Measurements from ENCODE around the gene FAM210B. TPM values are rescaled to one million over a fixed set of nuclear protein-coding genes. Genes with fewer than 3 reads are reported as not detected.

Gene FAM210B
- total RNA-seq, 1 experiment from 2014 or later: 37.9 TPM

DNA sequence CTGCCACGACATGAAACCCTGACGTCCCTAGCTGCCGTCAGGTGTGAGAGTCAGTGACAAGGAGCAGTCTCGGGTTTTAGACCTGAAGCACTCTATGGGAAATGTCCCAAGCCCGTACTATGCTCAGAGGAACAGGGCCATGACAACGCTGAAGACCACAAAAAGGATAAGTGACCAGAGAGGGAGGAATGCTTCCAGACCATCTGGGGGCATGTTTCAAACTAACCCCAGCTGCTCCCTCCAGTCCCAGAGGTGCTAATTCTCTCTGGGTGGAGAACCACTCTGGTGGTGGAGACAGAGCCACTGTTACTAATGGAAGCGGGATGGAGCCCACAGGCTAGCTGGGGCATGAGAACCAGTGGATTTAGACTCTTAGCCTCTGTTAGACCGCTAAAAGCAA is 24.6 kb downstream of the FAM210B start:
- peaks cover 81% of the 10 kb centered on the region for H3K36me3 ChIP-seq (ENCODE audit: low read depth, low read length)
- H3K9me3 ChIP-seq (ENCODE audit: low read length): no peaks in the 10 kb centered on the region
- ChIA-PET CTCF (no interaction called here), POLR2A (ENCODE audit: unreplicated experiment) (no interaction called here)
- no peak overlapping the region for H2AFZ ChIP-seq (ENCODE audit: low read length)
- intact Hi-C loops (cut with micrococcal nuclease): no loop called here
- BruUV-seq (replicated peaks): no TSS peak
- H3K27ac ChIP-seq (ENCODE audit: low read length): no peak overlapping the region
- no peaks in the 10 kb centered on the region for H3K9me2 ChIP-seq (replicated peaks; ENCODE audit: low read length)
- H3K27me3 ChIP-seq (ENCODE audit: low read length): no peaks in the 10 kb centered on the region
- H3K4me2 ChIP-seq (ENCODE audit: low read length): no peak overlapping the region
- ATAC-seq (no peak), DNase-seq (no peak)
- H3K4me3 ChIP-seq (ENCODE audit: low read length): no peak overlapping the region
- TF ChIP-seq EZH2 (IDR thresholded peaks at IDR 0.05; ENCODE audit: low read length, unreplicated experiment) (no peak), EZH2phosphoT487 (IDR thresholded peaks at IDR 0.05; ENCODE audit: borderline replicate concordance, low read length) (no peak)
- TF ChIP-seq, protein P1, sequence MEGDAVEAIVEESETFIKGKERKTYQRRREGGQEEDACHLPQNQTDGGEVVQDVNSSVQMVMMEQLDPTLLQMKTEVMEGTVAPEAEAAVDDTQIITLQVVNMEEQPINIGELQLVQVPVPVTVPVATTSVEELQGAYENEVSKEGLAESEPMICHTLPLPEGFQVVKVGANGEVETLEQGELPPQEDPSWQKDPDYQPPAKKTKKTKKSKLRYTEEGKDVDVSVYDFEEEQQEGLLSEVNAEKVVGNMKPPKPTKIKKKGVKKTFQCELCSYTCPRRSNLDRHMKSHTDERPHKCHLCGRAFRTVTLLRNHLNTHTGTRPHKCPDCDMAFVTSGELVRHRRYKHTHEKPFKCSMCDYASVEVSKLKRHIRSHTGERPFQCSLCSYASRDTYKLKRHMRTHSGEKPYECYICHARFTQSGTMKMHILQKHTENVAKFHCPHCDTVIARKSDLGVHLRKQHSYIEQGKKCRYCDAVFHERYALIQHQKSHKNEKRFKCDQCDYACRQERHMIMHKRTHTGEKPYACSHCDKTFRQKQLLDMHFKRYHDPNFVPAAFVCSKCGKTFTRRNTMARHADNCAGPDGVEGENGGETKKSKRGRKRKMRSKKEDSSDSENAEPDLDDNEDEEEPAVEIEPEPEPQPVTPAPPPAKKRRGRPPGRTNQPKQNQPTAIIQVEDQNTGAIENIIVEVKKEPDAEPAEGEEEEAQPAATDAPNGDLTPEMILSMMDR (conservative IDR thresholded peaks at IDR 0.05; ENCODE audit: low read depth, low read length): no peak
- H3F3A ChIP-seq (ENCODE audit: low read length, unreplicated experiment): no peaks in the 10 kb centered on the region
- H3K79me2 ChIP-seq (ENCODE audit: low read length): peaks cover 87% of the 10 kb centered on the region
- H4K20me1 ChIP-seq (ENCODE audit: low read length): peaks cover 29% of the 10 kb centered on the region
- H3K4me1 ChIP-seq (ENCODE audit: insufficient read depth, low read length): no peaks in the 10 kb centered on the region
- no peak overlapping the region for H3K9ac ChIP-seq (ENCODE audit: low read length)

DNA sequence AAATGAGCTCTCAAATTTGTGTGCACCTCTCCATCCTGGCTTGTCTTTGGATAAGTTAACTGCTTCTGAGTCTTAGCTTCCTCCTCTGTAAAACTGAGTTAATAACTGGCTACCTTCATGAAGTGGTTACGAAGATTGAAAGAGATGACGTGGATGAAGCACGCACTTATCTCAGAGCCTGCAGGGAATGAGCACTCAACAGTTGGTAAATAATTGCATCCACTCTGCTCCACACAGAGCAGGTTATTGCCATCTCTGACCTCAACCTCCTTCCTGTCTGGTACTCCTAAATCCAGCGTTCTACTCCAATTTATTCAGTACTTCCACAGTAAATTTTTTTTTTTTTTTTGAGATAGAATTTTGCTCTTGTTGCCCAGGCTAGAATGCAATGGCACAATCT is 26.4 kb downstream of the FAM210B start:
- H3K79me2 ChIP-seq (ENCODE audit: low read length): peaks cover 93% of the 10 kb centered on the region
- DNase-seq (no peak), ATAC-seq (no peak)
- H3K4me1 ChIP-seq (ENCODE audit: insufficient read depth, low read length): peaks cover 7% of the 10 kb centered on the region
- H4K20me1 ChIP-seq (ENCODE audit: low read length): peaks cover 25% of the 10 kb centered on the region
- H3K4me3 ChIP-seq (ENCODE audit: low read length): no peak overlapping the region
- H3F3A ChIP-seq (ENCODE audit: low read length, unreplicated experiment): no peaks in the 10 kb centered on the region
- ChIA-PET CTCF (no interaction called here), POLR2A (ENCODE audit: unreplicated experiment) (no interaction called here)
- no peak overlapping the region for H2AFZ ChIP-seq (ENCODE audit: low read length)
- H3K9ac ChIP-seq (ENCODE audit: low read length): no peak overlapping the region
- H3K36me3 ChIP-seq (ENCODE audit: low read depth, low read length): peaks cover 85% of the 10 kb centered on the region
- H3K27me3 ChIP-seq (ENCODE audit: low read length): no peaks in the 10 kb centered on the region
- H3K27ac ChIP-seq (ENCODE audit: low read length): no peak overlapping the region
- H3K9me2 ChIP-seq (replicated peaks; ENCODE audit: low read length): no peaks in the 10 kb centered on the region
- no peaks in the 10 kb centered on the region for H3K9me3 ChIP-seq (ENCODE audit: low read length)
- intact Hi-C loops (cut with micrococcal nuclease): no loop called here
- no peak for TF ChIP-seq EZH2phosphoT487 (IDR thresholded peaks at IDR 0.05; ENCODE audit: borderline replicate concordance, low read length)
- TF ChIP-seq, protein P1 (conservative IDR thresholded peaks at IDR 0.05; ENCODE audit: low read depth, low read length): no peak
- no peak for TF ChIP-seq EZH2 (IDR thresholded peaks at IDR 0.05; ENCODE audit: low read length, unreplicated experiment)
- no TSS peak for BruUV-seq (replicated peaks)
- no peak overlapping the region for H3K4me2 ChIP-seq (ENCODE audit: low read length)

DNA sequence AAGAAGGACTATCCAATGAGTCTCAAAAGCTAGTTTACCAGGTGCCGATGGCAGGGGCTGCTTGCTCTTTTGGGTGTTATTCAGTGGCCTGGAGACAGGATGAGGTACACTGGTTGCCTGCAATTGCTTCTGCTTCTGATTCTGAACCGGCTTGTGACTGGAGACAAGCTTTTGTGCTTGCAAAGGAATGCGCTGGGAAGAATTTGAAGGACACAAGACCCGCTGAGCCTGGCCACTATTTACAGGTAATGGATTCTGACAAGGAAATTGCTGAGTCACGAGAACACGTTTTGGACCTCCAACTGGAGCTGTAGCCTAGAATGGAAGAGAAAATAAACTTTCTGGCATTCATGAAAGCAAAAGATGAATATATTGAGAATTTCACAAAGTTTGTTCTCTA is 27.4 kb downstream of the FAM210B start:
- Histone ChIP-seq H3K27me3 (ENCODE audit: low read length) (no peaks in the 10 kb centered on the region), H2AFZ (ENCODE audit: low read length) (no peak overlapping the region), H3K36me3 (ENCODE audit: low read depth, low read length) (peaks cover 79% of the 10 kb centered on the region), H4K20me1 (ENCODE audit: low read length) (peaks cover 23% of the 10 kb centered on the region), H3K9me3 (ENCODE audit: low read length) (no peaks in the 10 kb centered on the region), H3K4me1 (ENCODE audit: insufficient read depth, low read length) (peaks cover 15% of the 10 kb centered on the region), H3K27ac (ENCODE audit: low read length) (no peak overlapping the region), H3K9ac (ENCODE audit: low read length) (no peak overlapping the region), H3F3A (ENCODE audit: low read length, unreplicated experiment) (no peaks in the 10 kb centered on the region), H3K9me2 (replicated peaks; ENCODE audit: low read length) (no peaks in the 10 kb centered on the region), H3K79me2 (ENCODE audit: low read length) (peaks cover 96% of the 10 kb centered on the region), H3K4me3 (ENCODE audit: low read length) (no peak overlapping the region), H3K4me2 (ENCODE audit: low read length) (no peak overlapping the region)
- intact Hi-C loops (cut with micrococcal nuclease): no loop called here
- ChIA-PET POLR2A (ENCODE audit: unreplicated experiment) (no interaction called here), CTCF (no interaction called here)
- BruUV-seq (replicated peaks): no TSS peak
- no peak for DNase-seq
- ATAC-seq: no peak
- TF ChIP-seq EZH2phosphoT487 (IDR thresholded peaks at IDR 0.05; ENCODE audit: borderline replicate concordance, low read length) (no peak), EZH2 (IDR thresholded peaks at IDR 0.05; ENCODE audit: low read length, unreplicated experiment) (no peak)
- TF ChIP-seq, protein P1 (conservative IDR thresholded peaks at IDR 0.05; ENCODE audit: low read depth, low read length): no peak
